Duodenal mucosa (tissue), 2 donors: ENCODE measurements around the gene HLX.

Source experiments
- H3K27ac ChIP-seq: one replicate; pipeline ENCODE4 v1.7.0; 2013; ENCODE audit warnings: low read depth, low read length
- H3K27me3 ChIP-seq, 2 donors: one replicate each; pipeline ENCODE4 v1.7.0; 2013; ENCODE audit warnings: low read length in 2 of 2, control low read depth in 1 of 2; ENCODE audit not compliant: insufficient read depth in 2 of 2, control insufficient read depth in 1 of 2
- H3K36me3 ChIP-seq, 2 donors: one replicate each; pipeline ENCODE4 v1.7.0; 2013; ENCODE audit warnings: low read length in 2 of 2, control low read depth in 1 of 2; ENCODE audit not compliant: insufficient read depth in 2 of 2, control insufficient read depth in 1 of 2
- H3K4me1 ChIP-seq, 2 donors: one replicate each; pipeline ENCODE4 v1.7.0; 2013; ENCODE audit warnings: low read length in 2 of 2, control low read depth in 1 of 2; ENCODE audit not compliant: insufficient read depth in 2 of 2, control insufficient read depth in 1 of 2
- H3K4me3 ChIP-seq, 2 donors: one replicate each; pipeline ENCODE4 v1.7.0; 2013; ENCODE audit warnings: low read length in 2 of 2, low read depth in 1 of 2
- H3K9ac ChIP-seq, 2 donors: one replicate each; pipeline ENCODE4 v1.7.0; 2013; ENCODE audit warnings: low read length in 2 of 2, low read depth in 1 of 2
- H3K9me3 ChIP-seq, 2 donors: one replicate each; pipeline ENCODE4 v1.7.0; 2013; ENCODE audit warnings: low read length in 2 of 2, control low read depth in 1 of 2; ENCODE audit not compliant: control insufficient read depth in 1 of 2

HLX gene

GRCh38 chr1:220895412-220895946 lies 16.2 kb downstream of the HLX start:
- H3K36me3 ChIP-seq, result no peaks in the 10 kb centered on the region
- no peak overlapping the region for H3K27ac ChIP-seq
- H3K27me3 ChIP-seq, result peaks cover 54 to 62% of the 10 kb centered on the region in 2 donors
- no peak overlapping the region for H3K9ac ChIP-seq
- no peak overlapping the region for H3K4me3 ChIP-seq
- H3K4me1 ChIP-seq, result peaks cover 2 to 5% of the 10 kb centered on the region in 2 donors
- no peaks in the 10 kb centered on the region for H3K9me3 ChIP-seq

GRCh38 chr1:220896092-220896491 lies 16.8 kb downstream of the HLX start:
- no peak overlapping the region for H3K27ac ChIP-seq
- no peak overlapping the region for H3K4me3 ChIP-seq
- no peak overlapping the region for H3K9ac ChIP-seq
- H3K4me1 ChIP-seq, result peaks cover 2 to 5% of the 10 kb centered on the region in 2 donors
- no peaks in the 10 kb centered on the region for H3K36me3 ChIP-seq
- peaks cover 48 to 56% of the 10 kb centered on the region in 2 donors for H3K27me3 ChIP-seq
- H3K9me3 ChIP-seq, result no peaks in the 10 kb centered on the region

GRCh38 chr1:220900842-220901241 lies 21.6 kb downstream of the HLX start:
- no peak overlapping the region for H3K4me3 ChIP-seq
- H3K27me3 ChIP-seq, result peaks cover under 1 to 8% of the 10 kb centered on the region in 2 donors
- no peak overlapping the region for H3K27ac ChIP-seq
- H3K36me3 ChIP-seq, result no peaks in the 10 kb centered on the region
- no peaks in the 10 kb centered on the region for H3K4me1 ChIP-seq
- H3K9me3 ChIP-seq, result no peaks in the 10 kb centered on the region
- no peak overlapping the region for H3K9ac ChIP-seq

- H3K36me3 ChIP-seq, result no peaks in the 10 kb centered on the region
- H3K4me3 ChIP-seq, result no peak overlapping the region
- H3K27ac ChIP-seq, result no peak overlapping the region
- H3K9me3 ChIP-seq, result no peaks in the 10 kb centered on the region
- H3K4me1 ChIP-seq, result no peaks in the 10 kb centered on the region
- no peak overlapping the region for H3K9ac ChIP-seq
- H3K27me3 ChIP-seq, result no peaks in the 10 kb centered on the region
These were observed 22.6 kb downstream of the HLX start for GRCh38 chr1:220901881-220902280.

GRCh38 chr1:220902916-220903315 lies 23.7 kb downstream of the HLX start:
- Histone ChIP-seq H3K9me3 (no peaks in the 10 kb centered on the region), H3K4me1 (no peaks in the 10 kb centered on the region)

GRCh38 chr1:220904876-220905275 lies 25.6 kb downstream of the HLX start:
- Histone ChIP-seq H3K36me3 (no peaks in the 10 kb centered on the region), H3K4me3 (no peak overlapping the region), H3K9ac (no peak overlapping the region), H3K27ac (no peak overlapping the region), H3K4me1 (no peaks in the 10 kb centered on the region), H3K9me3 (no peaks in the 10 kb centered on the region), H3K27me3 (no peaks in the 10 kb centered on the region)

More at GRCh38 chr1:220902916-220903315, 23.7 kb downstream of the HLX start:
- Histone ChIP-seq H3K9ac (no peak overlapping the region), H3K27ac (no peak overlapping the region), H3K36me3 (no peaks in the 10 kb centered on the region), H3K4me3 (no peak overlapping the region), H3K27me3 (no peaks in the 10 kb centered on the region)

GRCh38 chr1:220905650-220906560 lies 26.7 kb downstream of the HLX start:
- Histone ChIP-seq H3K9me3 (no peaks in the 10 kb centered on the region), H3K4me1 (no peaks in the 10 kb centered on the region), H3K27ac (no peak overlapping the region), H3K27me3 (no peaks in the 10 kb centered on the region), H3K4me3 (no peak overlapping the region), H3K36me3 (no peaks in the 10 kb centered on the region), H3K9ac (no peak overlapping the region)

GRCh38 chr1:220906561-220907334 lies 27.5 kb downstream of the HLX start:
- no peak overlapping the region for H3K4me3 ChIP-seq

GRCh38 chr1:220908757-220909156 lies 29.5 kb downstream of the HLX start:
- no peaks in the 10 kb centered on the region for H3K9me3 ChIP-seq
- no peak overlapping the region for H3K4me3 ChIP-seq
- no peaks in the 10 kb centered on the region for H3K36me3 ChIP-seq
- H3K27ac ChIP-seq, result no peak overlapping the region
- H3K4me1 ChIP-seq, result no peaks in the 10 kb centered on the region
- H3K9ac ChIP-seq, result no peak overlapping the region
- no peaks in the 10 kb centered on the region for H3K27me3 ChIP-seq

More at GRCh38 chr1:220906561-220907334, 27.5 kb downstream of the HLX start:
- H3K9ac ChIP-seq, result no peak overlapping the region
- no peaks in the 10 kb centered on the region for H3K27me3 ChIP-seq
- no peak overlapping the region for H3K27ac ChIP-seq
- no peaks in the 10 kb centered on the region for H3K4me1 ChIP-seq
- no peaks in the 10 kb centered on the region for H3K36me3 ChIP-seq
- H3K9me3 ChIP-seq, result no peaks in the 10 kb centered on the region

- Histone ChIP-seq H3K4me3 (no peak overlapping the region), H3K9ac (no peak overlapping the region), H3K27me3 (no peaks in the 10 kb centered on the region), H3K4me1 (no peaks in the 10 kb centered on the region), H3K9me3 (no peaks in the 10 kb centered on the region), H3K36me3 (no peaks in the 10 kb centered on the region), H3K27ac (no peak overlapping the region)
These were observed 30.8 kb downstream of the HLX start for GRCh38 chr1:220910021-220910420.
